DMS153 treated with DMSO at 0.1 percent for 48 hours (cell line): ENCODE data around the gene CCL23.

Experiments used
- DNase-seq: peaks from one replicate; lab custom pipeline; 2025; ENCODE audit not compliant: unreplicated experiment; lab: John Stamatoyannopoulos, UW

Gene CCL23

GRCh38 chr17:35972066-35972465 is 45.7 kb downstream of the CCL23 start:
- DNase-seq = no peak

GRCh38 chr17:35969558-35970380 is 48.0 kb downstream of the CCL23 start:
- peak; percentile 73 for DNase-seq

GRCh38 chr17:35968520-35969054 is 49.2 kb downstream of the CCL23 start:
- DNase-seq = no peak

GRCh38 chr17:35965272-35965671 is 52.5 kb downstream of the CCL23 start:
- DNase-seq = no peak

- no peak for DNase-seq
These were observed 54.1 kb downstream of the CCL23 start for GRCh38 chr17:35963663-35964062.
